OCI-LY7 (cell line): Measurements from ENCODE around the gene COQ8A. TPM values are rescaled to one million over a fixed set of nuclear protein-coding genes. Genes with fewer than 3 reads are reported as not detected.

Source experiments
- BruUV-seq: library from RNA; stranded (reverse); fragments of 400-500 nt; replicated peaks from 2 replicates; lab custom pipeline; 2021; lab: Mats Ljungman, UMichigan
- CTCF ChIA-PET: fragments of 300-600 bp; sonication (Branson Sonifier 250); formaldehyde crosslinking; loops from one replicate; lab custom pipeline; 2022; ENCODE audit warnings: antibody characterized with exemption; ENCODE audit not compliant: unreplicated experiment; lab: Charles Lee
- POLR2A ChIA-PET: fragments of 300-600 bp; sonication (Branson Sonifier 250); formaldehyde crosslinking; loops from one replicate; lab custom pipeline; 2022; ENCODE audit warnings: antibody characterized with exemption; lab: Charles Lee
- DNase-seq: peaks from one replicate; pipeline ENCODE4 v3.0.0-alpha.2; 2015; ENCODE audit warnings: low spot score
- H2AFZ ChIP-seq: fragments of 200-600 bp; sonication (generic), shearing (Covaris generic); 2 replicates; pipeline ENCODE4 v1.6.1; 2014; ENCODE audit warnings: mild to moderate bottlenecking, antibody characterized with exemption, low read length, moderate library complexity
- H3K27ac ChIP-seq: fragments of 200-600 bp; sonication (generic); 2 replicates; pipeline ENCODE4 v1.5.1; 2014; ENCODE audit warnings: mixed run types, low read depth, mild to moderate bottlenecking, moderate library complexity, low read length, inconsistent platforms; ENCODE audit not compliant: poor library complexity, severe bottlenecking
- H3K36me3 ChIP-seq: fragments of 200-600 bp; sonication (generic); 2 replicates; pipeline ENCODE4 v1.6.1; 2014; ENCODE audit warnings: mild to moderate bottlenecking, antibody characterized with exemption, low read length, moderate library complexity, mixed read lengths; ENCODE audit not compliant: insufficient read depth
- H3K4me1 ChIP-seq: fragments of 200-600 bp; sonication (generic); 2 replicates; pipeline ENCODE4 v1.5.1; 2014; ENCODE audit warnings: mild to moderate bottlenecking, low read length; ENCODE audit not compliant: insufficient read depth, poor library complexity, severe bottlenecking
- H3K4me2 ChIP-seq: fragments of 200-600 bp; sonication (generic); 2 replicates; pipeline ENCODE4 v1.6.1; 2014; ENCODE audit warnings: mild to moderate bottlenecking, low read length
- H3K4me3 ChIP-seq: fragments of 200-600 bp; sonication (generic); 2 replicates; pipeline ENCODE4 v1.5.1; 2014; ENCODE audit warnings: mild to moderate bottlenecking, low read depth, low read length; ENCODE audit not compliant: poor library complexity, severe bottlenecking
- H3K79me2 ChIP-seq: fragments of 200-600 bp; sonication (generic); 2 replicates; pipeline ENCODE4 v1.6.1; 2016; ENCODE audit warnings: low read depth, mild to moderate bottlenecking, low read length, moderate library complexity, mixed read lengths; ENCODE audit not compliant: insufficient read depth
- H3K9me2 ChIP-seq: fragments of 200-600 bp; sonication (generic); 2 replicates; pipeline ENCODE4 v1.6.1; 2016; ENCODE audit warnings: mild to moderate bottlenecking, low read length, mixed read lengths; ENCODE audit not compliant: insufficient read depth
- H3K9me3 ChIP-seq: fragments of 200-600 bp; sonication (generic); 2 replicates; pipeline ENCODE4 v1.6.1; 2014; ENCODE audit warnings: mild to moderate bottlenecking, mixed run types, low read length, mixed read lengths
- H4K20me1 ChIP-seq: fragments of 200-600 bp; sonication (generic); 2 replicates; pipeline ENCODE4 v1.6.1; 2014; ENCODE audit warnings: mild to moderate bottlenecking, antibody characterized with exemption, low read length, moderate library complexity, mixed read lengths; ENCODE audit not compliant: insufficient read depth
- EZH2phosphoT487 ChIP-seq: fragments of 200-600 bp; sonication (generic); IDR thresholded peaks from 2 replicates; pipeline ENCODE4 v1.6.1; 2018; ENCODE audit warnings: low read depth, borderline replicate concordance, mild to moderate bottlenecking, mixed run types, antibody characterized with exemption, low read length, moderate library complexity, mixed read lengths
- intact Hi-C: fragments of 100-400 bp; cut with micrococcal nuclease; formaldehyde crosslinking; loops from one replicate; pipeline ENCODE4 v1.10.0; 2022; ENCODE audit not compliant: unreplicated experiment
- total RNA-seq, 2 experiments: library from RNA; depleted of rRNA in 1 of 2; stranded (reverse); fragments of >200 nt in 1 of 2; shearing (Covaris generic) in 1 of 2; gene quantifications; 2 replicates each; pipeline ENCODE4 v1.2.3, GENCODE V29; 2014 to 2022
- TF ChIP-seq, protein P1 (sequence below): fragments of 200-600 bp; sonication (generic); conservative IDR thresholded peaks from 2 replicates; pipeline ENCODE4 v1.5.1; 2014; ENCODE audit warnings: mild to moderate bottlenecking, antibody characterized with exemption, low read length, moderate library complexity, mixed read lengths

Gene COQ8A
- total RNA-seq, 2 experiments from 2014 or later = 19.4 to 19.6 TPM

DNA sequence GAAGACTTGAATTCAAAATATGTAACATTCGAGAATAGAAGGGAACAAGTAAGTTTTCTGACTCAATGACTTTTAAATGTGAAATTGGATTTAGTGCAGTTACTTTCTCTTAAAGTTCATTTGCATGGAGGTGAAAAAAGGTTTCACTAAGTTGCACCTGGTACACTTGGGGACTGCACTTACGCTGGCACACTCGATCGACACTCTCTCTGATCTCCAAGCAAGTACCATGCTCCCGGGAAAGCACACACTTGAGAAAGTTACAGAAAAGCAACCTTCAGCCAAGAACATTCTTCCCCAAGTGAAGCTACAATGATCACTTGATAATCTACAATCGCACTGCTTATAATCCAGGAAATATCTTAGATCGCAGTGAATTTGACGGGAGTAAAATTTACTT, 63.1 kb downstream of the COQ8A start:
- H4K20me1 ChIP-seq = no peaks in the 10 kb centered on the region
- no peaks in the 10 kb centered on the region for H3K9me3 ChIP-seq
- POLR2A ChIA-PET = interaction anchor here (0.6 kb wide), 1 partner anchor 227 kb away, joined by 3 read pairs; no protein-coding TSS in a partner anchor
- no peak overlapping the region for H3K4me2 ChIP-seq
- no peak overlapping the region for H3K27ac ChIP-seq
- no peak overlapping the region for H3K4me3 ChIP-seq
- no peak overlapping the region for H2AFZ ChIP-seq
- no peaks in the 10 kb centered on the region for H3K36me3 ChIP-seq
- H3K9me2 ChIP-seq = no peaks in the 10 kb centered on the region
- no TSS peak for BruUV-seq
- no peaks in the 10 kb centered on the region for H3K79me2 ChIP-seq
- H3K4me1 ChIP-seq = no peaks in the 10 kb centered on the region
- TF ChIP-seq, protein P1, sequence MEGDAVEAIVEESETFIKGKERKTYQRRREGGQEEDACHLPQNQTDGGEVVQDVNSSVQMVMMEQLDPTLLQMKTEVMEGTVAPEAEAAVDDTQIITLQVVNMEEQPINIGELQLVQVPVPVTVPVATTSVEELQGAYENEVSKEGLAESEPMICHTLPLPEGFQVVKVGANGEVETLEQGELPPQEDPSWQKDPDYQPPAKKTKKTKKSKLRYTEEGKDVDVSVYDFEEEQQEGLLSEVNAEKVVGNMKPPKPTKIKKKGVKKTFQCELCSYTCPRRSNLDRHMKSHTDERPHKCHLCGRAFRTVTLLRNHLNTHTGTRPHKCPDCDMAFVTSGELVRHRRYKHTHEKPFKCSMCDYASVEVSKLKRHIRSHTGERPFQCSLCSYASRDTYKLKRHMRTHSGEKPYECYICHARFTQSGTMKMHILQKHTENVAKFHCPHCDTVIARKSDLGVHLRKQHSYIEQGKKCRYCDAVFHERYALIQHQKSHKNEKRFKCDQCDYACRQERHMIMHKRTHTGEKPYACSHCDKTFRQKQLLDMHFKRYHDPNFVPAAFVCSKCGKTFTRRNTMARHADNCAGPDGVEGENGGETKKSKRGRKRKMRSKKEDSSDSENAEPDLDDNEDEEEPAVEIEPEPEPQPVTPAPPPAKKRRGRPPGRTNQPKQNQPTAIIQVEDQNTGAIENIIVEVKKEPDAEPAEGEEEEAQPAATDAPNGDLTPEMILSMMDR = no peak
- no peak for TF ChIP-seq EZH2phosphoT487
- CTCF ChIA-PET = no interaction called here
- intact Hi-C loops = no loop called here
- no peak for DNase-seq

DNA sequence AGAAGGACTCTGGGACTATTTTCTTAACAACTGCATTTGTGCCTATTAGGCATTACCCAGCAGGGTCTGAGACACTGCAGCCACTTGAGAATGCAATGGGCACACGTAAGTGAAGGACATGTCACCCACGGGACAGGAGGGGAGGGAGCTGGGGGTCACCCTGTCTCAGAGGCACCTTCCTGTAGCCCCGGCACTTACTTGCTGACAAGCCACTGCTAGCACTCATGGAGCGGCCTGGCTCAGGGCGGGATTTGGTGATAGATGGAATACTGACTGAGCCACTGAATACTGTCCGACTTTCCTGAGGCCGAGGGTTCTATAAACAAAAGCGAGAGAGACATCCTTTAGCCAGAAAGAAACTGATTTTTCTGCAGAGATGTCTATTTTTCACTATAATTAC, 64.7 kb downstream of the COQ8A start:
- Histone ChIP-seq H3K4me1 (no peaks in the 10 kb centered on the region), H3K4me2 (no peak overlapping the region), H4K20me1 (no peaks in the 10 kb centered on the region), H3K9me3 (no peaks in the 10 kb centered on the region), H3K79me2 (no peaks in the 10 kb centered on the region), H2AFZ (no peak overlapping the region), H3K27ac (no peak overlapping the region), H3K36me3 (no peaks in the 10 kb centered on the region), H3K4me3 (no peak overlapping the region), H3K9me2 (no peaks in the 10 kb centered on the region)
- no peak for DNase-seq
- no TSS peak for BruUV-seq
- TF ChIP-seq, protein P1 = no peak
- no peak for TF ChIP-seq EZH2phosphoT487
- ChIA-PET CTCF (no interaction called here), POLR2A (no interaction called here)
- intact Hi-C loops = no loop called here

DNA sequence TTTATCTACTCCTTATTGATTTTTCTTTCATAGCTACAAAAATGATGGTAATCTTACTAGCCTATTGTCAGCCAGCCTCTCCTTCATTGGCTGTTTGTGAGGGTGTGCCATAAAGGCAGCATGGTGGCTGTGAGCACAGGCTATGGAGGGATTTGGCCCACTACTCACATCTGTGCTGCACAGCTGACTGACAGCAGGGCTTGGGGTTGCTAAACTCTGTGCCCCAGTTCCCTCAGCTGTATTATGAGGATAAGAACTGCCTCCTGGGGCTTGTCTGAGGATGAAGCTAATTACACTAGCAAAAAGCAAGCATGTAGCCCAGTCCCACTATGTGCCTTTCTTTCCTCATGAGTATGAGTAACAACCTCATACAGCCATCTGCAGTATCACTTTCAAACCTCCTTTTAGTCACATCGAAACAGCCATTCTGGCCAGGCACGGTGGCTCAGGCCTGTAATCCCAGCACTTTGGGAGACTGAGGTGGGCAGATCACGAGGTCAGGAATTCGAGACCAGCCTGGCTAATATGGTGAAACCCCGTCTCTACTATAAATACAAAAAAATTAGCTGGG, 66.2 kb downstream of the COQ8A start:
- POLR2A ChIA-PET = no interaction called here
- no peaks in the 10 kb centered on the region for H3K9me2 ChIP-seq
- H3K4me2 ChIP-seq = no peak overlapping the region
- intact Hi-C loops = no loop called here
- H3K79me2 ChIP-seq = no peaks in the 10 kb centered on the region
- DNase-seq = no peak
- H3K9me3 ChIP-seq = no peaks in the 10 kb centered on the region
- CTCF ChIA-PET = interaction anchor here (1.0 kb wide), 1 partner anchor 785 kb away, joined by 3 read pairs; no protein-coding TSS in a partner anchor
- no peak overlapping the region for H2AFZ ChIP-seq
- H3K4me1 ChIP-seq = no peaks in the 10 kb centered on the region
- TF ChIP-seq, protein P1 = no peak
- no peak for TF ChIP-seq EZH2phosphoT487
- BruUV-seq = no TSS peak
- H3K36me3 ChIP-seq = no peaks in the 10 kb centered on the region
- no peak overlapping the region for H3K27ac ChIP-seq
- H4K20me1 ChIP-seq = no peaks in the 10 kb centered on the region
- no peak overlapping the region for H3K4me3 ChIP-seq
